Psoas muscle (tissue), 8 donors: ENCODE data around the gene CREBZF. TPM values are rescaled to one million over a fixed set of nuclear protein-coding genes. Genes with fewer than 3 reads are reported as not detected.

Source experiments
- ATAC-seq, 4 donors: fragments of 200-7000 bp; cut with Tn5 transposase; one replicate each; pipeline ENCODE4 v1.9.1; 2020; ENCODE audit warnings: moderate library complexity in 3 of 4, mild to moderate bottlenecking in 2 of 4
- DNase-seq, 2 donors: peaks; one replicate each; pipeline ENCODE4 v3.0.0-alpha.2; 2020
- H3K27ac ChIP-seq: fragments of 200-600 bp; one replicate; pipeline ENCODE4 v1.8.0; 2022
- H3K27me3 ChIP-seq, 3 donors: fragments of 200-600 bp in 1 of 3; one replicate each; pipeline versions ENCODE4 v1.6.1 to v1.8.0; 2013 to 2022; ENCODE audit warnings: low read length in 2 of 3, mild to moderate bottlenecking in 2 of 3, moderate library complexity in 1 of 3; ENCODE audit not compliant: insufficient read depth in 3 of 3
- H3K36me3 ChIP-seq, 2 donors: fragments of 200-600 bp in 1 of 2; one replicate each; pipeline versions ENCODE4 v1.6.1 to v1.8.0; 2013 to 2022; ENCODE audit warnings: low read depth in 1 of 2, mild to moderate bottlenecking in 1 of 2, moderate library complexity in 1 of 2; ENCODE audit not compliant: insufficient read depth in 1 of 2
- H3K4me1 ChIP-seq: fragments of 200-600 bp; one replicate; pipeline ENCODE4 v1.8.0; 2022
- H3K4me3 ChIP-seq: fragments of 200-600 bp; one replicate; pipeline ENCODE4 v1.8.0; 2022; ENCODE audit warnings: mild to moderate bottlenecking
- H3K9me3 ChIP-seq: fragments of 200-600 bp; one replicate; pipeline ENCODE4 v1.8.0; 2022
- CTCF ChIP-seq: fragments of 200-600 bp; IDR thresholded peaks from one replicate; pipeline ENCODE4 v1.8.0; 2022; ENCODE audit warnings: antibody characterized with exemption
- WGBS, 3 donors: extraction: QIAGEN DNeasy Blood & Tissue Kit; methylation state at CpG; one replicate each; pipeline versions ENCODE4 v1.1.6 to v1.1.7; 2013; 5-methylcytosine and 5-hydroxymethylcytosine counted together
- intact Hi-C, 2 donors: fragments of 100-400 bp; cut with DNase I; formaldehyde crosslinking; loops; one replicate each; pipeline versions ENCODE4 v1.11.0 to v1.14.2; 2022
- polyA plus RNA-seq, 3 donors: library from polyadenylated mRNA; stranded (reverse); fragments of 200-250 nt; gene quantifications; one replicate each; pipeline ENCODE4 v1.2.3, GENCODE V29; 2013
- total RNA-seq, 4 donors: library from RNA; stranded (reverse); fragmentation: NEBNext Ultra II Directional in 2 of 4; extraction: Animal tissue kit (Norgen Biotek cat#: 25700) in 2 of 4; gene quantifications; one replicate each; pipeline versions ENCODE4 v1.2.1 to v1.2.4, GENCODE V29; 2021 to 2023
- donor health status: healthy with polysubstance abuse.
- donor health status: DM: no; HTN: no; CAD: no; lungs with moderate emphysema.
- donor health status: Bipolar disorder and iron deficiency.
- donor health status: healthy.
- donor health status: DM: yes; HTN: yes; CAD: no.
- donor health status: DM: no; HTN: no; CAD: no.
- donor health status: DM: no; HTN: no; CAD: no.
- donor health status: DM: yes; HTN: yes; CAD: no.

CREBZF gene
- total and polyA plus RNA-seq, 7 donors, result 14.0 to 32.3 (median 17.9) TPM

- Histone ChIP-seq H3K36me3 (peaks cover 0 to 24% of the 10 kb centered on the region in 2 donors), H3K4me3 (peak within 1 kb of the TSS; percentile 89), H3K27ac (peak within 1 kb of the TSS; percentile 86), H3K9me3 (no peaks in the 10 kb centered on the region), H3K4me1 (peaks cover 28% of the 10 kb centered on the region), H3K27me3 (no peaks in the 10 kb centered on the region)
- TF ChIP-seq CTCF, result no peak
- ATAC-seq, result peak; percentile 97 to 99 (median 98)
- WGBS, 3 donors, result 0 to 1% (median 0%) methylated on average over 40 to 41 of the region's 41 CpGs
- DNase-seq, result peak; percentile 98 to 99
- intact Hi-C loops, result loop anchor here (1.0 to 5.0 kb wide), 2 partner anchors 34 to 36 kb away; no protein-coding TSS in a partner anchor
These were observed 36.7 kb downstream of the CREBZF start, which contains the start of gene TMEM126B for GRCh38 chr11:85627998-85628770. Gene TMEM126B, plus strand, starts transcription at chr11:85628593. Its CDS starts 15 bp downstream, at chr11:85628608.

- no peak for DNase-seq
- Histone ChIP-seq H3K4me1 (peaks cover 28% of the 10 kb centered on the region), H3K27ac (peak within 1 kb of the TSS; percentile 86), H3K27me3 (no peaks in the 10 kb centered on the region), H3K4me3 (peak within 1 kb of the TSS; percentile 89), H3K36me3 (peaks cover 0 to 28% of the 10 kb centered on the region in 2 donors), H3K9me3 (no peaks in the 10 kb centered on the region)
- TF ChIP-seq CTCF, result no peak
- ATAC-seq, result peak; percentile 55 to 79 (median 61)
- WGBS, 3 donors, result 0 to 1% (median 0%) methylated on average over 23 of the region's 23 CpGs
- intact Hi-C loops, result loop anchor here in 1 of 2 donors (5.0 kb wide), 1 partner anchor 35 kb away; no protein-coding TSS in a partner anchor
These were observed 37.5 kb downstream of the CREBZF start, which contains the start of gene DLG2 for GRCh38 chr11:85627332-85627997. Gene DLG2, minus strand, starts transcription at chr11:85627344.

- no peaks in the 10 kb centered on the region for H3K27me3 ChIP-seq
- no peaks in the 10 kb centered on the region for H3K9me3 ChIP-seq
- peak overlapping the region; percentile 89 for H3K4me3 ChIP-seq
- H3K27ac ChIP-seq, result peak overlapping the region; percentile 86
- 45 to 61% (median 45%) methylated on average over 2 of the region's 2 CpGs for WGBS, 3 donors
- peaks cover 0 to 27% of the 10 kb centered on the region in 2 donors for H3K36me3 ChIP-seq
- ATAC-seq (no peak), DNase-seq (no peak)
- no peak for TF ChIP-seq CTCF
- H3K4me1 ChIP-seq, result peaks cover 28% of the 10 kb centered on the region
- intact Hi-C loops, result loop anchor here in 1 of 2 donors (5.0 kb wide), 1 partner anchor 36 kb away; no protein-coding TSS in a partner anchor
These were observed 38.4 kb downstream of the CREBZF start for GRCh38 chr11:85626496-85626895.

- no peak for TF ChIP-seq CTCF
- H3K27me3 ChIP-seq, result no peaks in the 10 kb centered on the region
- DNase-seq (no peak), ATAC-seq (no peak)
- H3K36me3 ChIP-seq, result peaks cover 0 to 14% of the 10 kb centered on the region in 2 donors
- peaks cover 13% of the 10 kb centered on the region for H3K4me1 ChIP-seq
- no peak overlapping the region for H3K4me3 ChIP-seq
- no peaks in the 10 kb centered on the region for H3K9me3 ChIP-seq
- intact Hi-C loops, result no loop called here
- 82 to 93% (median 86%) methylated on average over 3 of the region's 3 CpGs for whole genome bisulfite sequencing, 3 donors
- no peak overlapping the region for H3K27ac ChIP-seq
These were observed 44.7 kb downstream of the CREBZF start for GRCh38 chr11:85620256-85620655.
